ENCODE data around the gene CCDC183.

- no peak for TF ChIP-seq ZNF274 (IDR thresholded peaks at IDR 0.05; ENCODE audit: low read depth, low read length)
- TF ChIP-seq SUZ12 (IDR thresholded peaks at IDR 0.05; ENCODE audit: extremely low read depth, insufficient read depth, insufficient read length) = no peak
Measured at GRCh38 chr9:136853596-136854112, 57.5 kb downstream of the CCDC183 start.
